Measurements from ENCODE around the gene VPS33B.
A peak's percentile ranks its signal among the peaks of the same experiment; 100 is the strongest.

Gene VPS33B

DNA sequence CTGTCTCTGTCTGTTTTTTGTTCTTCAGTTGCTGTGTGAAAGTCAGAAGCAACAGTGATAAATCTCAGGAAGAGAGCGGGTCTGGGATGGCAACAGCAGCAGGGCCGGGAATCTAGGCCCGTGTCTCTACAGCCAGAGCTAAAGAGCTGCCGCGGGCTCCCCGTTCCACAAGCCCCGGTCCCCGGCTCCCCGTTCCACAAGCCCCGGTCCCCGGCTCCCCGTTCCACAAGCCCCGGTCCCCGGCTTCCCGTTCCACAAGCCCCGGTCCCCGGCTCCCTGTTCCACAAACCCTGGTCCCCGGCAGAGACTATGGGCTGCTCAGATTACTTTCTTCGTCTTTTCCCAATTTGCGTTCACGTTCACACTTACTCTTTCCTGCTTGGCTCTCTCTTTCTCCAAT, 48.2 kb downstream of the VPS33B start:
- DNase-seq (ENCODE audit: low read depth): no peak

DNA sequence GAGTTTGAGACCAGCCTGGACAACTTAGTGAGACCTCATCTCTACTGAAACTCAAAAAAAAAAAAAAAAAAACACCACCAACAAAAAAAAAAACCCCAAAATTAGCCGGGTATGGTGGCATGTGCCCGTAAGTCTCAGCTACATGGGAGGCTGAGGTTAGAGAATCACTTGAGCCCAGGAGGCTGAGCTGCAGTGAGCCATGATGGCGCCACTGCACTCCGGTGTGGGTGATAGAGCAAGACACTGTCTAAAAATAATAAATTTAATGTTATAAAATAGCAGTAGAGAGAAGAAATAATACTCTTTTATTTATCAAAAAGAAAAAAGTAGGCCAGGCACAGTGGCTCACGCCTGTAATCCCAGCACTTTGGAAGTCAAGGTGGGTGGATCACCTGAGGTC, 50.3 kb downstream of the VPS33B start:
- no peak for DNase-seq (ENCODE audit: low read depth)

DNA sequence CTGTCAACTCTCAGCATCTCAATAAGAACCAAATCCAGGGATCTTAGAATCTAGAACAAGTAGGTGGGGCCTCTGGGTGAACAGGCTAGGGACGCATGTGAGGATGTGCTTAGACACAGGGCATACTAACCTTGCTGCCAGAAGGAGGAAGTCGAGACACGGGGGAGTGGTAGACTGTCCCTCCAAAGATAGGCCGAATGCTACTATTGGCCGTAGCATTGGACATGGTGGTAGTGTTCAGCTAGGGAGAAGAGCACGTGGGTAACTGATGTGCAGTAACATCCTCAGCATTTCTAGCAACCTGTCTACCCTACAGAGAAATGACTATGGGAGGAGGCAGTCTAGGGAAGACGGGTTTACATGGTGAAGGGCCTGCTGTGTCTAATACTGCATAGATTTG, 52.1 kb downstream of the VPS33B start:
- DNase-seq (ENCODE audit: low read depth): no peak

DNA sequence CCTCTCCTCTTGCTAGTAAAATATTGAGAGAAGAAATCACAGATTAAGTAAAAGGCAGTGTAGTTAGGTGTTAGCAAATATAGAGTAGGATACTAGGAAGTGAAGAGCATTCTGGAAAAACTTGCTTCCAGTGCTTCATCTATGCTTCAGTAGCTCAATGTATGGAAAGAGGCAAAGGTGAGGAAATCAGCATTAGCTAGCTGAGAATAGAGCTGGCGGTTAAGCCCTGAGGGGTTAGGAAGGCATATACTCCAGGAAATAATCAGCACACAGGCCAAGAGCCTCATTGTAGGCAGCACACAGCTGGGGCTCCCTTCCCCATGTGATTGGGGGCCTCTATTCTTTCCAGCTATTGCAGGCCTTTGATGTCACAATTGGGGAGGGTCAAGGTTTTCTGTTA, 54.0 kb downstream of the VPS33B start:
- DNase-seq (ENCODE audit: low read depth): no peak

DNA sequence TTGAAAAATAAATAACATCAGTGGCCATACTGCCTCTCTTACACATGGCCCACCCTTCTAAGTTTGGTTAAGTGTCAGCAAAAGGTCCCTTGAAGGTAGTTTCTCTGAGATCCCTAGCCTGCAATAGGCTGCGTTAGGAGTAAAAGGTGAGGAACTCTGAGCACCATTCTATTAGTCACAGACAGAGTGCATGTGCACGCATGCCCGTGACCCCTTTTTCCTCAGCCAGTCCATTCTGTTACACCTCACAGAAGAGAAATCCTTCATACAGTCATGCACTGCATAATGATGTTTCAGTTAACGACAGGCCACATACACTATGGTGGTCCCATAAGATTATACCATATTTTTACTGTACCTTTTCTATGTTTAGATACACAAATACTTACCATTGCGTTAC, 55.2 kb downstream of the VPS33B start:
- no peak for DNase-seq (ENCODE audit: low read depth)

DNA sequence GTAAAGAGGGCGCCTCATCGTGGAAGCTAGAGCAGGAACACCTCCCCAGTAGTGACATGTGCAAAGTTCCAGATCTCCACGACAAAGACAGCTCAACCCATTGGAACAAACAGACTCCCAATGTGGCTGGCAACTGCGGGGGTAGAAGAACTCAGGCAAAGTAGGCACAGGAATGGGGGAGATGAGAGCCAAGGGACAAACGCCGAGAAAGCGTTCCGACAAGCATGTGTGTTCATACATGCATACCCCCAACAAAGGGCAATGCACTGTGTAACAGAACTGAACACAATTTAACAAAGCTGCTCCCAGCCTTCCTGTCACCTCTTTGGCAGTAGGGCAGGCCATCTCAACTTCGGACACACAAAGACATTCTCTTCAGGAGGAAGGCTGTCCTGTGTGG, 56.1 kb downstream of the VPS33B start:
- no peak for DNase-seq (ENCODE audit: low read depth)

DNA sequence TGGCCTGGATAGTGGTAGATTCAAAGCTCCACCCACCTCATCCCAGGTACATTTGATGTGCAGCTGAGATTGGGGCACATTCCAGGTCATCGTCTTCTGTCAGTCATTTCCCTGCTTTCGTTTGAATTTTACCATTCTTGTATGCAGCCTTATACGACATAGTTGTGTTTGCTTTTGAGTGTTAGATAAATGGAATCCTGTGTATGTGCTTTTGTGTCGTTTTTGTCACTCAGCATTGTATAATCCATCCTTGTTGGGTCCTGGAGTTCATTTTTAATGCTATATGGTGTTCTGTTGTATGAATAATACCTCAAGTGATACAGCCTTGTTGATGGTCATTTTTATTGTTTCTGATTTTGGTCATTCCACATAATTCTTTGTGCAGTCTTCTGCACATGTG, 60.4 kb downstream of the VPS33B start:
- no peak for DNase-seq (ENCODE audit: low read depth)

DNA sequence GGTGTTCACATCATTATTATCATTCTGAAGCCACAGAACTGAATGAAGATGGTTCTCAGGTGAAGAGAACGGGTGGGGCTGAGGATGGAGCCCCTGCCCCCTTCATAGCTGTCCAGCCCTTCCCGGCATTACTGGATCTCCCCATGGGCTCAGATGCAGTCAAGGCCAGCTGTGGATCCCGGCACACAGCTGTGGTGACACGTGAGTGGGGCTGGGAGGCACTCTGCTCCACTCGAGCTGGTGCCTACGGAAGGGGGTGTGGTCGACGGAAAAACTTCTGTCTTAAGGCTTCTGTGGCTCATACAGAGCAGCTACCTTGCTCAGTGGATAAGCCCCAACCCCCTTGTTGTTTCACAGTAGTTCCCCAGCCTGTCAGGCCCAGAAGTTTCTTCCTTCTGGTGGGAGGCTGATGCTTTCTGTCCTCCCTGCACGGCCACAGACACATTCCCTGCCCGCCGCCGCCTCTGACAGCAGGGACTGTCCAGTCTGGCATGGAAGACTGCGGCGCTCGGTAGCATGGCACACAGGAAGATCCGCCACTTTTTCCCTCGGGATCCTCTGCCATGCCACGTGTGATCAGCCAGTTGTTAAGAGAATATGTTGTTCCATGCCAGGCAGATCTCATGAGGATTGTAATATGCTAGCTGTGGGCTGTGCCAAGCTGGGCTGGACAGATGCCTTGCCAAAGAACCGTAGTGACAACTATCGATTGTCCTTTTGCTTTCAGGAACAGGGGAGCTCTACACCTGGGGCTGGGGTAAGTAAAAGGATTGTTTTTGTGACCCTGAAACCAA, 61.9 kb downstream of the VPS33B start:
- no peak for DNase-seq (ENCODE audit: low read depth)

DNA sequence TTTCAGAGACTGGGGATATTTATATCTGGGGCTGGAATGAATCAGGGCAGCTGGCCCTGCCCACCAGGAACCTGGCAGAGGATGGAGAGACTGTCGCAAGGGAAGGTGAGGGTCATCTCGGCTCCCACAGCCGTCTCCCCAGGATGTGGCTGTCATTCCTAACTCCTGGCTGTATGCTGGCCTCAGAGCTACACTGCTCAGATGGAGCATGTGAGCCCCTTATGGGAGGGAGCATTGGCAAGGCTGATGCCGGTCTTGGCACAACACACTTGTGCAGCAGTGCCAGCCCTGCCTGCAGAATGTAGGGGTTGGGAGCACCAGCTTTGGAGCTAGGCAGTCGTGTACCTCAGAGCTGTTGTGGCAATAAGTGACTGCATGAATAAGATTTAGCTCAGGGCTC, 62.5 kb downstream of the VPS33B start:
- DNase-seq (ENCODE audit: low read depth): no peak

DNA sequence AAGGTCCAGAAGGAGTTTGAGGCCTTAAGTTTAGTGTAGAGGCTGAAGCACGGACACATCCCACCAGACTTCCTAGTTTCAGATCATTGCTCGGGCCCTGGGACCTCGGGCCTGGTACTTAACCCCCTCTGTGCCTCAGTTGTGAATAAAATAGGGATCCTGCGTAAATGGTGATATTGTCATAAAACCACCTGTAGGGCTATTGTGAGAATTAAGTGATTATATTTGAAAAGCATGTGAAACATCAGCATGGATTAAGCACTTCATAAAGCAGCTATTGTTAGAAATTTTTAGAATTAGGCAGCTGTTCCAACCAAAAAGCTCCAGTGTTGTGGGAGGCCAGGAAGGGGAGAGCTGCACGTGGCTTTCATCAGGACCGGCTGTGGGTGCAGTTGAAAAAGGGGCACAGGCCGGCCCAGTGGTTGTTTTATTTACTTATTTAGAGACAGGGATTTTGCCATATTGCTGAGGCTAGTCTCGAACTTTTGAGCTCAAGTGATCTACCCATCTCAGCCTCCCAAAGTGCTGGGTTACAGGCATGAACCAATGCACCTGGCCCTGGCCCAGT, 63.3 kb downstream of the VPS33B start:
- DNase-seq (ENCODE audit: low read depth): no peak

DNA sequence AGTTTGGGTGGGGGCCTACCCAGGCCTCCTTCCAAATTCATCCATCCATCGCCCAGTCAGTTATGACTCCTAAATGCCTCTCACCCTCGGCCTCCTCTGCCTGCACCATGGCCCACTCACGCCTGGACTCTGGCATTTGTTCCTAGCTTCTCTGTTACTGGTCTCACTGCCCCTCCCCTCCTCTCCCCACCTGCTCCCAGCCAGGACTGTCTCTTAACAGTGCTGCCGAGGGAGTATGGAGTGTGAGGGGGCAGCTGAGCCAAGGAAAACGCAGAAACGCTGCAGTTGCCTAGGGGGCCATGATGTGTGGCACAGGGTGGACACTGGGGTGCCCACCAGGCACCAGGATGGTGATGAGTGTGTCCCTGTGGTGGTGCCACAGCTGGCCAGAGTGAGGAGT, 64.6 kb downstream of the VPS33B start:
- no peak for DNase-seq (ENCODE audit: low read depth)

DNA sequence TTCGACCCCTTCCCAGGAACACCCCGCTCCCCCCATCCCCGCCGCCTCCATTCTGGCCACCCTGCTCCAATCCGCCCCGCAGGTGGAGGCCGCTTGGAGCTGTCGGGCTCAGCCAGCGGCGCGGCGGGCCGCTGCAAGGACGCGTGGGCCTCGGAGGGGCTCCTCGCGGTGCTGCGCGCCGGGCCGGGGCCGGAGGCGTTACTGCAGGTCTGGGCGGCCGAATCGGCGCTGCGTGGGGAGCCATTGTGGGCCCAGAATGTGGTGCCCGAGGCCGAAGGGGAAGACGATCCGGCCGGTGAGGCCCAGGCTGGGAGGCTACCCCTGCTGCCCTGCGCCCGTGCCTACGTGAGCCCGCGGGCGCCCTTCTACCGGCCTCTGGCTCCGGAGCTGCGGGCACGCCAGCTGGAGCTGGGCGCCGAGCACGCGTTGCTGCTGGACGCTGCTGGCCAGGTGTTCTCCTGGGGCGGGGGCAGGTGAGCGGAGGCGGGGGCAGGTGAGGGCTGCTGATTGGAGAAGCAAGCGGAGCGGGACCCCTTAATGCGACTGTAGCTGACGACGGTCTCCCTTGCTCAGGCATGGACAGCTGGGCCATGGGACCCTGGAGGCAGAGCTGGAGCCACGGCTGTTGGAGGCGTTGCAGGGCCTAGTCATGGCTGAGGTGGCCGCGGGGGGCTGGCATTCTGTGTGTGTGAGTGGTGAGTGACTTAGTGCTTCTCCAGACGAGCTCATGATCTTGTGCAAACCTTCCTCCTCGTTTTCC, 65.2 kb downstream of the VPS33B start:
- DNase-seq (ENCODE audit: low read depth): peak; percentile 23

DNA sequence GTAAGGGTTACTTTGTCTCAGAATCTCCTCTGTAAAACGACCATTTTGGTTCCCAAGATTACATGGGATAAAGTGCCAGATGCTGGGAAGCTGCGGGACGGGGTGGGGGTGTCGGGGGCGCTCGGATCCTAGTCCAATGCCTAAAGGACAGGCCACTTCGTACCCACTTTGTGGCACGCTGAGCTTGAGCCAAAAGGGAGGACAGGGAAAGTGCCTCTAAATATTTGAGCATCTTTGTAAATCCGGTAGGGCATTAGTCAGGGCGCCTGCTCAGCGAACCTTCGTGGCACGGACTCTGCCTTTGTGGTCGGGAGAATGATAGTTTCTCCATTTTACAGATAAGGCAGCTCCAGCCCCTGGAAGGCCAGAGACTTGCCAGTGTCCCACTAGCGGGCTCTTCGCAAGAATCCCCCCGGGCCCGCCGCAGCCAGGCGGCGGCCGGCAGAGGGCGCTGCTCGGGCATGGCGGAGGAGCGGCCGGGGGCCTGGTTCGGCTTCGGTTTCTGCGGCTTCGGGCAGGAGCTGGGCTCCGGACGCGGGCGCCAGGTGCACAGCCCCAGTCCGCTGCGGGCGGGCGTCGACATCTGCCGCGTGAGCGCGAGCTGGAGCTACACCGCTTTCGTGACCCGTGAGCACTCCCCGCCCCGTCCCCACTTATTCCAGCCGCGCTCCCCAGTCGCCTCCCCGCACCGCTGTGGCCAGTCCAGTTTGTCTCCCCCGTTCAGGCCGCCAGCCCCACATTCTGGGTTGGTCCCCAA, 65.9 kb downstream of the VPS33B start:
- DNase-seq (ENCODE audit: low read depth): peak; percentile 77

DNA sequence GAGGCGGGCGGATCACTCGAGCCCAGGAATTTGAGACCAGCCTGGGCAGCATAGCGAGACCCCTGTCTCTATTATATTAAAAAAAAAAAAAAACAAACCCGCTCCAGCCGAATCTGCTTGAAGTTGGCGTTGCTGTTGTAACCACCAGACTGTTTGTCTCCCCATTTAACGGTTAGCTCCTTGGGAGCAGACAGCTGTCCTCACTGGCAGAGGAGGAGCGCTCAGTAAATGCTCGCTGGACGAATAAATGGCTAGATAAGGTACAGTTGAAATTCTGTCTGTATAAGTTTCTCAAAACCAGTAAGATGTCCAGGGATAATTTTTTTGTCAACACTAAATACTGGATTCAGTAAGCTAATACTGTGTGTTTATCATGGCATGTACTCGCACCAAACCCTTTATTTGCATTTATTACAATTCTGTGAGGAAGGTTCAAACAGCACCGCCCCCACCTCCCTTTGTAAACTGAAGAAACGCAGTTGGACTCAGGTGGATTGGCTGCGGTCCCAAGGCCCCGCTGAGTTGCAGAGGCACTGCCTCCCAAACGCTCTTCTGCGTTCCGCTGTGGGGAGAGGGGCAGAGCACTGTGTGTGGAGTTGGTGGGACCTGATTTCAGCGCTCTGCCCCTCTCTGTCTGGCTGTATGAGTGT, 66.6 kb downstream of the VPS33B start:
- no peak for DNase-seq (ENCODE audit: low read depth)

DNA sequence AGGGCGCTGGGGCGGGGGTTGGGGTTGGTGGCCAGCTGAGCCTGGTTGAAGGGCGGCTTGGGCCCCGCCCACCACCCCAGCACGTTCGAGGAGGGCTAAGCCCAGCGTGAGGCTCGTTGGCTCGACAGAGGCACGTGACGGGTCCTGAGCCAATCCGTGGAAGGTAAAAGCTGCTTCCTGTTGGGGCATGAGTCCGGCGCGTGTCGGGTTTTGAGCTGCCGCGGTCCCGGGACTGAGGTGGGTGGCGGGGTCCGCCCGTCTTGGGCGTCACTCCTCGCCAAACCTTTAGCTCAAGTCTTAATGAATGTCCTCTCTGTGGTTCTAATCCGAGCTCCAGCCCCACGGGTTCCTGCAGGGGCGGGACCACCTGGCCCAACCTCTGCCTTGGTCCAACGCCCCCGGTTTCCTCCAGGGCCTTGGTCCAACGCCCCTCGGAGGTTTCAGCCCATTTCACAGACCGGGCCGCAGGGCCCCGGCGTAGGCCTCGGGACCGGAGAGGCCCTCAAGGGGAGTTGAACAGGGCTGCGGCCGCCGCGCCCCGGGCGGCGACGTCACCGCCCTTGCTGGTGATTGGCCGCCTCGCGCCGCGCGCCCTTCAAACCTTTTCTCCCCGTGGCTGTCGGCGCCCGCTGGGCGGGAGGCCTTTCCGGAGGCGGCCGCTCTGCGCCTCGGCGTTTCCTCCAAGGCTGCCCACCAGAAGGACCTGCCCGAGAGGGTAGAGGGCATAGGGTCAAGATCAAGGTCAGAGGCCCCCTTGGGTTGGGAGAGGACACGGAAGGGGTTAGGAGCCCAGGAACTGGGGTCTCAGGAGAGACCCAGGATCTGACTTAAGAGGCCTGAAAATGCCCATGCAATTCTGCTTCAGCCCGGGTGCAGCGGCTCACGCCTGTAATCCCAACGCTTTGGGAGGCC, 67.4 kb downstream of the VPS33B start, which contains the start of gene RCCD1:
Gene RCCD1, plus strand, starts transcription at position 173 of the 912 bp plus-strand sequence. CDS start 1,851 bp downstream, outside the sequence.
- DNase-seq (ENCODE audit: low read depth): peak; percentile 92

DNA sequence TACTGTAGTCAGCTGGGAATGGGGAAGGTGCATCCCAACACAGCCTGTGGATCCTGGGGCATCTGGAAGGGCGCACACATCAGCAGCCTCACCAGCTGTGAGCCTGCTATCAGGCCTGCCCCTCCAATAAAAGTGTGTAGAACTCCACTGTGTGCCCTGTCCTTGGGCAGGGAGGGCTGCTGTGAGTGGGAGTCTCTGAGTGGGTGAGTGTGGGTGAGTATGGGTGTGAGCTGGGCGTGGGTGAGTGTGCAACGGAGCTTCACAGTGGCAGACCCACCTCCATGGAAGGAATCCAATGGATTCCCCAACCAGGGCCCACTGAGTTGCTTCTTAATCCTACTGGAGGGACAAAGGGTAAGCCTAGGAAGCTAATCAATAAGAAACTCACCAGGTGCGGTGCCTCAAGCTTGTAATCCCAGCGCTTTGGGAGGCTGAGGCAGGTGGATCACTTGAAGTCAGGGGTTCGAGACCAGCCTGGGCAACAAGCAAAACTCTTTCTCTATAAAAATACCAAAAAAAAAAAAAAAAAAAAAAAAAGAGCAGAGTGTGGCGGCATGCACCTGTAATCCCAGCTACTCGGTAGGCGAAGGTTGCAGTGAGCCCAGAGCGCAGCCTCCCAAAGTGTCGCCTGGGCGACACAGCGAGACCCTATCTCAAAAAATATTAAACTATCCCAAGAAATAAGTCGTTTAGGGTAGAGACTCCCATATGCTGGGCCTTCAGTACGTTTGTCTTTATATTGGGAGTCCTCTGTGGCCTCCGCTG, 68.3 kb downstream of the VPS33B start:
- DNase-seq (ENCODE audit: low read depth): no peak

DNA sequence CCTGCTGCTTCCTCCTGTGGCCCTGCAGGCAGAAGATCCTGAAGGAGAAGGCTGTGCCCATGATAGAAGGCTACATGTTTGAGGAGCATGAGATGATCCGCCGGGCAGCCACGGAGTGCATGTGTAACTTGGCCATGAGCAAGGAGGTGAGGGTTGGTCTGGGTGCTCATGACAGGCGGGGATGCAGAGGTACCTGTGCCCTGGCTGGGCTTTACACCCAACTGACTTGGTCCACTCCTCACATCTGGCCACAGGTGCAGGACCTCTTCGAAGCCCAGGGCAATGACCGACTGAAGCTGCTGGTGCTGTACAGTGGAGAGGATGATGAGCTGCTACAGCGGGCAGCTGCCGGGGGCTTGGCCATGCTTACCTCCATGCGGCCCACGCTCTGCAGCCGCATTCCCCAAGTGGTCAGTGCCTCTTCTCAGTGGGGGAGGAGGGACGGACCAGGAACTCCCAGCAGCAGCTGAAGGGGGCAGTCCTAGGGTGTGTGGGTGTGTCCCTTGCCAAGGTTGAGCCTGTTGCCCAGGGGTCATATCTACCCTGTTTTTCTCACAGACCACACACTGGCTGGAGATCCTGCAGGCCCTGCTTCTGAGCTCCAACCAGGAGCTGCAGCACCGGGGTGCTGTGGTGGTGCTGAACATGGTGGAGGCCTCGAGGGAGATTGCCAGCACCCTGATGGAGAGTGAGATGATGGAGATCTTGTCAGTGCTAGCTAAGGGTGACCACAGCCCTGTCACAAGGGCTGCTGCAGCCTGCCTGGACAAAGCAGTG, 69.3 kb downstream of the VPS33B start:
- no peak for DNase-seq (ENCODE audit: low read depth)

DNA sequence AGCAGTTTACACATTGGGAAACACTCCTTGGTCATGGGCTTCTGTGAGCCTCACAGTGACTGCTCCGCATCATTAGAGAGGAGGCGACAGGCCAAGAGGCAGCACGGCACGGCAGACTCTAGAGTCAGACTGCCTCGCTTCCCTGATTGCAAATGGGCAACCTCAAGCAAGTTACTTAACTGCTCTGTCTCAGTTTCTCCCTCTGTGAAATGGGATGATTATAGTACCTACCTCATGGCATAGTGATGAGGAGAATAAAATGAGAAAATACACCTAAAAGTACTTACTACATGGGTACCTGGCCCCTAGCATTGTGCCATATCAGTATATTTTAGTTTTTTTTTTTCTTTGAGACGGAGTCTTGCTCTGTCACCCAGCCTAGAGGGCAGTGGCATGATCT, 71.7 kb downstream of the VPS33B start:
- no peak for DNase-seq (ENCODE audit: low read depth)

DNA sequence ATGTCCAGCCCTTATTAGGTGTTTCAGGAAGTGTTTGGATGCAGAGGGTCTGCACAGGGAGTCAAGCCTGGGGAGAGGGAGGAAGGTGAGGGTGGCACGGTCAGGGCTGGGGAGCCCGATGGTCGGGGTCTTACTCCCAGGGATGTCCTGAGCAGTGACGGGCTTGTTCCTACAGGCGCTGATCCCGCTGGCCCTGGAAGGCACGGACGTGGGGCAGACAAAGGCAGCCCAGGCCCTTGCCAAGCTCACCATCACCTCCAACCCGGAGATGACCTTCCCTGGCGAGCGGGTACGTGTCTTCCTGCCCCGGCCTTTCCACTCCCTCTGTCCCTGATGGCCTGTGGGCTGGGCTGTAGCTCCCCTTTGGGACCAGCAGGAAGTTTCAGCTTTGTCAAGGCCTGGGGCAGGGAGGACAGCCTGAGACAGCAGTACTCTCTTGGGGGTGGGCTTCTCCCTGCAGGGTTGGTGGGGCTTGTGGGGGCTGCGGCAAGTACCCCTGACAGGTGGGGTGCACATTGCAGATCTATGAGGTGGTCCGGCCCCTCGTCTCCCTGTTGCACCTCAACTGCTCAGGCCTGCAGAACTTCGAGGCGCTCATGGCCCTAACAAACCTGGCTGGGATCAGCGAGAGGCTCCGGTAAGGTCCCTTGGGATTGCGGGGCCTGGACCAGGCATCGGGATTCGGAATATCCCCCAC, 72.3 kb downstream of the VPS33B start:
- no peak for DNase-seq (ENCODE audit: low read depth)
